Gastrocnemius medialis (tissue), 4 donors: ENCODE measurements around the gene CELSR1. TPM values are rescaled to one million over a fixed set of nuclear protein-coding genes. Genes with fewer than 3 reads are reported as not detected.

Experiments
- ATAC-seq, 2 donors: fragments of 150-250 bp; one replicate each; pipeline ENCODE4 v1.9.1; 2016
- DNase-seq, 2 donors: peaks; one replicate each; pipeline ENCODE4 v3.0.0-alpha.2; 2019
- H3K27ac ChIP-seq, 4 donors: fragments of 200-600 bp; sonication (generic); 1 replicate in 1 of 4; 2 replicates in 3 of 4; pipeline ENCODE4 v1.5.1; 2016 to 2018; ENCODE audit warnings: mild to moderate bottlenecking in 2 of 4, moderate library complexity in 1 of 4
- H3K27me3 ChIP-seq, 3 donors: fragments of 200-600 bp; sonication (generic) in 2 of 3; 1 replicate in 1 of 3; 2 replicates in 2 of 3; pipeline versions ENCODE4 v1.5.1 to v1.6.0; 2016 to 2019; ENCODE audit warnings: mild to moderate bottlenecking in 1 of 3, moderate library complexity in 1 of 3
- H3K36me3 ChIP-seq, 2 donors: fragments of 200-600 bp; sonication (generic) in 1 of 2; one replicate each; pipeline ENCODE4 v1.5.1; 2017 to 2018
- H3K4me1 ChIP-seq, 2 donors: fragments of 200-600 bp; sonication (generic) in 1 of 2; one replicate each; pipeline ENCODE4 v1.5.1; 2016 to 2017; ENCODE audit warnings: mild to moderate bottlenecking in 2 of 2
- H3K4me3 ChIP-seq, 4 donors: fragments of 200-600 bp; sonication (generic) in 3 of 4; 1 replicate in 1 of 4; 2 replicates in 3 of 4; pipeline ENCODE4 v1.5.1; 2016 to 2019; ENCODE audit warnings: mild to moderate bottlenecking in 2 of 4
- H3K9me3 ChIP-seq, 3 donors: fragments of 200-600 bp; sonication (generic) in 2 of 3; 1 replicate in 1 of 3; 2 replicates in 2 of 3; pipeline ENCODE4 v1.5.1; 2016 to 2019
- CTCF ChIP-seq, 5 experiments: fragments of 450-650 bp in 3 of 5; fragments of 200-600 bp in 2 of 5; sonication (generic) in 2 of 5; IDR thresholded peaks in 4 of 5; conservative IDR thresholded peaks in 1 of 5; 1 replicate in 4 of 5; 2 replicates in 1 of 5; pipeline ENCODE4 v1.5.1; 2016 to 2019; ENCODE audit warnings: antibody characterized with exemption in 5 of 5, mild to moderate bottlenecking in 3 of 5, moderate library complexity in 3 of 5
- POLR2A ChIP-seq, 2 donors: fragments of 450-650 bp; IDR thresholded peaks; one replicate each; pipeline ENCODE4 v1.6.1; 2017; ENCODE audit warnings: antibody characterized with exemption in 2 of 2, mild to moderate bottlenecking in 2 of 2, moderate library complexity in 2 of 2
- in situ Hi-C, 4 donors: fragments of 200-750 bp; cut with MboI; loops; one replicate each; pipeline versions ENCODE4 v1.15.0 to v1.8.0; 2017; ENCODE audit warnings: low sequenced_read_pairs in 4 of 4
- intact Hi-C: fragments of 100-400 bp; cut with DNase I; formaldehyde crosslinking; loops from one replicate; pipeline ENCODE4 v1.15.1; 2023; ENCODE audit warnings: low total_unique reads
- total RNA-seq, 4 donors: library from RNA; depleted of rRNA; stranded (reverse); fragments of >200 nt; gene quantifications; one replicate each; pipeline versions ENCODE4 v1.1.0 to v1.2.3, GENCODE V29; 2016

Gene CELSR1
- total RNA-seq, 4 donors from 2014 or later: 0.10 to 1.5 (median 0.87) TPM

GRCh38 chr22:46361826-46362202 is 175.6 kb downstream of the CELSR1 start:
- Histone ChIP-seq H3K4me1 (no peaks in the 10 kb centered on the region), H3K27me3 (peaks cover 8 to 19% (median 15%) of the 10 kb centered on the region in 3 donors), H3K27ac (no peak overlapping the region), H3K9me3 (no peaks in the 10 kb centered on the region), H3K36me3 (peaks cover 0 to 6% of the 10 kb centered on the region in 2 donors), H3K4me3 (no peak overlapping the region)
- TF ChIP-seq CTCF (IDR thresholded peaks at IDR 0.05 in 4 of 5, conservative IDR thresholded peaks at IDR 0.05 in 1 of 5) (no peak), POLR2A (IDR thresholded peaks at IDR 0.05) (no peak)
- ATAC-seq (no peak), DNase-seq (no peak)
- in situ Hi-C loops: loop anchor here in 2 of 4 donors (10.0 to 25.0 kb wide), 2 partner anchors 175 to 183 kb away; partner anchors contain the start of gene CELSR1 (in 1 of the 2)
- intact Hi-C loops: no loop called here

- no peak overlapping the region for H3K4me3 ChIP-seq
- no peak overlapping the region for H3K27ac ChIP-seq
- TF ChIP-seq CTCF (IDR thresholded peaks at IDR 0.05 in 4 of 5, conservative IDR thresholded peaks at IDR 0.05 in 1 of 5) (no peak), POLR2A (IDR thresholded peaks at IDR 0.05) (no peak)
- intact Hi-C loops (no loop called here), in situ Hi-C loops (loop anchor here in 2 of 4 donors (10.0 to 25.0 kb wide), 2 partner anchors 176 to 184 kb away; partner anchors contain the start of gene CELSR1 (in 1 of the 2))
- ATAC-seq: no peak
- peaks cover 0 to 11% of the 10 kb centered on the region in 2 donors for H3K36me3 ChIP-seq
- H3K27me3 ChIP-seq: peaks cover 8 to 19% (median 15%) of the 10 kb centered on the region in 3 donors
- no peaks in the 10 kb centered on the region for H3K4me1 ChIP-seq
- DNase-seq: no peak
- no peaks in the 10 kb centered on the region for H3K9me3 ChIP-seq
Observed at GRCh38 chr22:46360891-46361290, 176.5 kb downstream of the CELSR1 start.

- DNase-seq (no peak), ATAC-seq (no peak)
- Histone ChIP-seq H3K9me3 (no peaks in the 10 kb centered on the region), H3K4me1 (no peaks in the 10 kb centered on the region), H3K27me3 (peaks cover 8 to 15% (median 14%) of the 10 kb centered on the region in 3 donors), H3K4me3 (no peak overlapping the region), H3K27ac (no peak overlapping the region), H3K36me3 (peaks cover 0 to 11% of the 10 kb centered on the region in 2 donors)
- no peak for TF ChIP-seq POLR2A (IDR thresholded peaks at IDR 0.05)
- TF ChIP-seq CTCF (IDR thresholded peaks at IDR 0.05 in 4 of 5, conservative IDR thresholded peaks at IDR 0.05 in 1 of 5): no peak
- in situ Hi-C loops (loop anchor here in 2 of 4 donors (10.0 to 25.0 kb wide), 2 partner anchors 177 to 185 kb away; partner anchors contain the start of gene CELSR1 (in 1 of the 2)), intact Hi-C loops (no loop called here)
Observed at GRCh38 chr22:46360097-46360496, 177.3 kb downstream of the CELSR1 start.

- TF ChIP-seq POLR2A (IDR thresholded peaks at IDR 0.05): no peak
- in situ Hi-C loops: loop anchor here in 1 of 4 donors (25.0 kb wide), 1 partner anchor 178 kb away; the partner anchor contains the start of gene CELSR1
- Histone ChIP-seq H3K4me1 (no peaks in the 10 kb centered on the region), H3K36me3 (peaks cover 0 to 17% of the 10 kb centered on the region in 2 donors), H3K27ac (no peak overlapping the region), H3K9me3 (no peaks in the 10 kb centered on the region), H3K27me3 (peaks cover 4 to 8% (median 8%) of the 10 kb centered on the region in 3 donors), H3K4me3 (no peak overlapping the region)
- DNase-seq: no peak
- no peak for ATAC-seq
- intact Hi-C loops: no loop called here
Observed at GRCh38 chr22:46359362-46359761, 178.1 kb downstream of the CELSR1 start.

DNA sequence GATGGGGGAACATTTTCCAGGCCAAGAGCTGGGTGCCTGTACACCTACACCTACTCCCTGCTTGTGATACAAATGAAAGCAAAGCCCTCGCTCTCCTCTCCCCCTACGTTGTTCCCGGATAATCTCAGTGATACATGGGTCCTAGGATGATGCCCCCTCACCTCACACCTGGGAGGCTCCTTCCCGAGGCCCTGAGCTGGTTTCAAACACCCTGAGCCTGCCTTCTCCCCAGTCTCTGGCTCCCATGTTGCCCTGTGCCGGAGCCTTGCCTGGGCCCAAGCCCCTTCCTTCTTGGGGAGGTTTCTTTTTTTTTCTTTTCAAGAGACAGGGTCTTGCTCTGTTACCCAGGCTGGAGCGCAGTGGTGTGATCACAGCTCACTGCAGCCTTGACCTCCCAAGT is 178.7 kb downstream of the CELSR1 start:
- ATAC-seq (no peak), DNase-seq (no peak)
- no peak for TF ChIP-seq POLR2A (IDR thresholded peaks at IDR 0.05)
- no peak for TF ChIP-seq CTCF (IDR thresholded peaks at IDR 0.05 in 4 of 5, conservative IDR thresholded peaks at IDR 0.05 in 1 of 5)
- H3K36me3 ChIP-seq: peaks cover 0 to 23% of the 10 kb centered on the region in 2 donors
- H3K4me3 ChIP-seq: no peak overlapping the region
- H3K27ac ChIP-seq: no peak overlapping the region
- H3K27me3 ChIP-seq: peaks cover 4 to 7% (median 6%) of the 10 kb centered on the region in 3 donors
- in situ Hi-C loops: loop anchor here in 1 of 4 donors (25.0 kb wide), 1 partner anchor 179 kb away; the partner anchor contains the start of gene CELSR1
- intact Hi-C loops: no loop called here
- no peaks in the 10 kb centered on the region for H3K9me3 ChIP-seq
- H3K4me1 ChIP-seq: no peaks in the 10 kb centered on the region
